Trophoblast cell (in vitro differentiated cells and primary cell): ENCODE results near the gene KLHL26.

Experiments
- DNase-seq, 2 donors: peaks; one replicate each; pipeline ENCODE4 v3.0.0-alpha.2; 2016
- H2AFZ ChIP-seq: 2 replicates; pipeline ENCODE4 v1.6.1; 2013; ENCODE audit warnings: low read length, moderate library complexity, mild to moderate bottlenecking; ENCODE audit not compliant: insufficient read depth, poor library complexity
- H2AK5ac ChIP-seq: 2 replicates; pipeline ENCODE4 v1.6.1; 2013; ENCODE audit warnings: mild to moderate bottlenecking, low read length
- H2BK120ac ChIP-seq: 2 replicates; pipeline ENCODE4 v1.6.1; 2013; ENCODE audit warnings: low read length, mild to moderate bottlenecking, moderate library complexity; ENCODE audit not compliant: insufficient read depth, poor library complexity
- H2BK12ac ChIP-seq: 2 replicates; pipeline ENCODE4 v1.6.1; 2013; ENCODE audit warnings: mild to moderate bottlenecking, low read length, moderate library complexity
- H2BK5ac ChIP-seq: 2 replicates; pipeline ENCODE4 v1.6.1; 2013; ENCODE audit warnings: low read length, low read depth, moderate library complexity, mild to moderate bottlenecking; ENCODE audit not compliant: poor library complexity
- H3K14ac ChIP-seq: 2 replicates; pipeline ENCODE4 v1.6.1; 2013; ENCODE audit warnings: mild to moderate bottlenecking, low read length
- H3K18ac ChIP-seq: 2 replicates; pipeline ENCODE4 v1.6.1; 2013; ENCODE audit warnings: mild to moderate bottlenecking, low read length
- H3K23ac ChIP-seq: 2 replicates; pipeline ENCODE4 v1.6.1; 2013; ENCODE audit warnings: low read length
- H3K27ac ChIP-seq: 2 replicates; pipeline ENCODE4 v1.5.1; 2013; ENCODE audit warnings: low read depth, mild to moderate bottlenecking, inconsistent platforms, low read length, moderate library complexity
- H3K27me3 ChIP-seq: 2 replicates; pipeline ENCODE4 v1.6.1; 2013; ENCODE audit warnings: inconsistent platforms, mild to moderate bottlenecking, low read length, moderate library complexity; ENCODE audit not compliant: insufficient read depth
- H3K36me3 ChIP-seq, 2 experiments: 1 replicate in 1 of 2; 2 replicates in 1 of 2; pipeline ENCODE4 v1.6.1; 2013; ENCODE audit warnings: low read length in 2 of 2, mild to moderate bottlenecking in 2 of 2, moderate library complexity in 1 of 2; ENCODE audit not compliant: insufficient read depth in 2 of 2, control insufficient read depth in 1 of 2
- H3K4ac ChIP-seq: 2 replicates; pipeline ENCODE4 v1.6.1; 2013; ENCODE audit warnings: low read depth, mild to moderate bottlenecking, low read length, moderate library complexity
- H3K4me1 ChIP-seq, 2 experiments: 1 replicate in 1 of 2; 2 replicates in 1 of 2; pipeline ENCODE4 v1.6.1; 2013; ENCODE audit warnings: low read length in 2 of 2, mild to moderate bottlenecking in 2 of 2, moderate library complexity in 1 of 2; ENCODE audit not compliant: insufficient read depth in 2 of 2, control insufficient read depth in 1 of 2
- H3K4me2 ChIP-seq: 2 replicates; pipeline ENCODE4 v1.6.1; 2013; ENCODE audit warnings: inconsistent platforms, mild to moderate bottlenecking, low read length, moderate library complexity
- H3K4me3 ChIP-seq: 2 replicates; pipeline ENCODE4 v1.5.1; 2013; ENCODE audit warnings: mild to moderate bottlenecking, low read depth, low read length, inconsistent platforms
- H3K79me1 ChIP-seq: one replicate; pipeline ENCODE4 v1.6.1; 2013; ENCODE audit warnings: low read length
- H3K79me2 ChIP-seq: 2 replicates; pipeline ENCODE4 v1.6.1; 2013; ENCODE audit warnings: low read length, mild to moderate bottlenecking; ENCODE audit not compliant: control insufficient read depth, insufficient read depth, poor library complexity
- H3K9ac ChIP-seq: 2 replicates; pipeline ENCODE4 v1.6.1; 2013; ENCODE audit warnings: mild to moderate bottlenecking, low read length
- H3K9me3 ChIP-seq: 2 replicates; pipeline ENCODE4 v1.6.1; 2013; ENCODE audit warnings: low read depth, mild to moderate bottlenecking, control low read depth, inconsistent platforms, low read length; ENCODE audit not compliant: insufficient read depth
- H4K12ac ChIP-seq: 2 replicates; pipeline ENCODE4 v1.6.1; 2013; ENCODE audit warnings: low read depth, mild to moderate bottlenecking, low read length, moderate library complexity
- H4K8ac ChIP-seq: 2 replicates; pipeline ENCODE4 v1.6.1; 2013; ENCODE audit warnings: low read depth, mild to moderate bottlenecking, low read length, moderate library complexity
- H4K91ac ChIP-seq: one replicate; pipeline ENCODE4 v1.6.1; 2013; ENCODE audit warnings: low read depth, mild to moderate bottlenecking, low read length, moderate library complexity
- WGBS: extraction: QIAGEN DNeasy Blood & Tissue Kit; methylation state at CpG from one replicate; pipeline ENCODE4 v1.1.7; 2013; ENCODE audit warnings: missing lambda C conversion rate; ENCODE audit not compliant: insufficient read length, insufficient coverage; ENCODE audit errors: extremely low coverage; 5-methylcytosine and 5-hydroxymethylcytosine counted together

The KLHL26 gene

GRCh38 chr19:18646535-18647370 lies 9.9 kb downstream of the KLHL26 start:
- no peak overlapping the region for H2BK5ac ChIP-seq
- no peak overlapping the region for H4K12ac ChIP-seq
- H3K4me1 ChIP-seq, result peaks cover 0 to 5% of the 10 kb centered on the region in 2 experiments
- H3K4me3 ChIP-seq, result peak overlapping the region; percentile 10
- no peak overlapping the region for H2BK12ac ChIP-seq
- no peak for DNase-seq
- no peak overlapping the region for H3K18ac ChIP-seq
- H3K79me2 ChIP-seq, result no peaks in the 10 kb centered on the region
- no peak overlapping the region for H4K91ac ChIP-seq
- no peak overlapping the region for H3K9ac ChIP-seq
- no peak overlapping the region for H2AFZ ChIP-seq
- no peak overlapping the region for H4K8ac ChIP-seq
- H2AK5ac ChIP-seq, result no peak overlapping the region
- H3K27me3 ChIP-seq, result no peaks in the 10 kb centered on the region
- no peaks in the 10 kb centered on the region for H3K36me3 ChIP-seq
- no peak overlapping the region for H3K14ac ChIP-seq
- H3K9me3 ChIP-seq, result peaks cover 4% of the 10 kb centered on the region
- no peak overlapping the region for H3K23ac ChIP-seq
- H3K4me2 ChIP-seq, result no peak overlapping the region
- no peak overlapping the region for H3K4ac ChIP-seq
- no peak overlapping the region for H2BK120ac ChIP-seq
- WGBS, result no CpG with 5 or more reads among the region's 34 CpGs
- H3K27ac ChIP-seq, result no peak overlapping the region
- H3K79me1 ChIP-seq, result no peaks in the 10 kb centered on the region

GRCh38 chr19:18647371-18647767 lies 10.5 kb downstream of the KLHL26 start:
- Histone ChIP-seq H3K4me2 (no peak overlapping the region), H4K8ac (no peak overlapping the region), H3K79me1 (no peaks in the 10 kb centered on the region), H3K27ac (no peak overlapping the region), H3K14ac (no peak overlapping the region), H2AFZ (no peak overlapping the region), H2BK120ac (no peak overlapping the region), H3K27me3 (no peaks in the 10 kb centered on the region), H4K91ac (no peak overlapping the region), H2AK5ac (no peak overlapping the region), H3K4me3 (no peak overlapping the region), H3K79me2 (no peaks in the 10 kb centered on the region), H3K4ac (no peak overlapping the region), H3K9me3 (peaks cover 5% of the 10 kb centered on the region), H2BK12ac (no peak overlapping the region), H3K36me3 (no peaks in the 10 kb centered on the region), H3K9ac (no peak overlapping the region), H2BK5ac (no peak overlapping the region), H3K23ac (no peak overlapping the region), H4K12ac (no peak overlapping the region), H3K18ac (no peak overlapping the region), H3K4me1 (peaks cover 0 to 5% of the 10 kb centered on the region in 2 experiments)
- WGBS, result no CpG with 5 or more reads among the region's 1 CpG
- no peak for DNase-seq

- Histone ChIP-seq H4K8ac (no peak overlapping the region), H2AFZ (no peak overlapping the region), H3K9ac (no peak overlapping the region), H3K14ac (no peak overlapping the region), H3K79me1 (no peaks in the 10 kb centered on the region), H3K27me3 (no peaks in the 10 kb centered on the region), H2BK12ac (no peak overlapping the region), H2BK120ac (no peak overlapping the region), H3K4me2 (no peak overlapping the region), H3K27ac (no peak overlapping the region), H2BK5ac (no peak overlapping the region), H3K4me3 (no peak overlapping the region), H3K23ac (no peak overlapping the region), H3K79me2 (no peaks in the 10 kb centered on the region), H3K18ac (no peak overlapping the region), H4K91ac (no peak overlapping the region), H3K4ac (no peak overlapping the region), H3K9me3 (peaks cover 5% of the 10 kb centered on the region), H2AK5ac (no peak overlapping the region), H3K4me1 (peaks cover 0 to 5% of the 10 kb centered on the region in 2 experiments), H4K12ac (no peak overlapping the region), H3K36me3 (no peaks in the 10 kb centered on the region)
- DNase-seq, result no peak
- no CpG with 5 or more reads among the region's 10 CpGs for WGBS
These were observed 11.0 kb downstream of the KLHL26 start for GRCh38 chr19:18647807-18648206.

GRCh38 chr19:18648973-18649315 lies 12.1 kb downstream of the KLHL26 start:
- Histone ChIP-seq H2BK12ac (no peak overlapping the region), H3K4me3 (no peak overlapping the region), H3K27me3 (no peaks in the 10 kb centered on the region), H3K4me1 (peaks cover 0 to 5% of the 10 kb centered on the region in 2 experiments), H3K23ac (no peak overlapping the region), H3K9ac (no peak overlapping the region), H4K8ac (no peak overlapping the region), H3K27ac (no peak overlapping the region), H3K36me3 (no peaks in the 10 kb centered on the region), H4K91ac (no peak overlapping the region), H3K4me2 (no peak overlapping the region), H3K14ac (no peak overlapping the region), H3K18ac (no peak overlapping the region), H4K12ac (no peak overlapping the region), H3K79me1 (no peaks in the 10 kb centered on the region), H2AK5ac (no peak overlapping the region), H2BK5ac (no peak overlapping the region), H2AFZ (no peak overlapping the region), H3K9me3 (peaks cover 5% of the 10 kb centered on the region), H2BK120ac (no peak overlapping the region), H3K4ac (no peak overlapping the region), H3K79me2 (no peaks in the 10 kb centered on the region)
- DNase-seq, result peak in 1 of 2 donors; percentile 58
- WGBS, result no CpG with 5 or more reads among the region's 13 CpGs
